Measurements from ENCODE around the gene SLC66A1.

SLC66A1 gene

DNA sequence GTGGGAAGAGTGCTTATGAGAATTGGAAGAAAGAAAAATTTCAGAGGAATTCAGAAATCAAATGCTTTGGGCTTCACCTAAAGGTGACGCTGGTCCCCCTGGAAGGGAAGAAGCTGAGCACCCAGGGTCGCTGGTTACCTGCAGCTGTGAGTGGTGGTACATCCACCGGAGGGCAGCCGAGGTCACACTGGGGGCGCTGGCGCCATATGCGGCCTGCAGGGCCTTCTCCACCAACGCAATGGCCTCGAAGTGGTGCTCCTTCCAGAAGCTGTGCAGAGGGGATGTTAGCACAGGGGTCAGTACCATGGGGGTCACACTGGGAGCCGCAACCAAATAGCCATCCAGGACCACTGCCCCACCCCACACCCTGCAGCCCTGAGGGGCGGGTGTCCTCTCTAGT is 6.2 kb upstream of the SLC66A1 start:
- no peak for DNase-seq (ENCODE audit: low spot score)

DNA sequence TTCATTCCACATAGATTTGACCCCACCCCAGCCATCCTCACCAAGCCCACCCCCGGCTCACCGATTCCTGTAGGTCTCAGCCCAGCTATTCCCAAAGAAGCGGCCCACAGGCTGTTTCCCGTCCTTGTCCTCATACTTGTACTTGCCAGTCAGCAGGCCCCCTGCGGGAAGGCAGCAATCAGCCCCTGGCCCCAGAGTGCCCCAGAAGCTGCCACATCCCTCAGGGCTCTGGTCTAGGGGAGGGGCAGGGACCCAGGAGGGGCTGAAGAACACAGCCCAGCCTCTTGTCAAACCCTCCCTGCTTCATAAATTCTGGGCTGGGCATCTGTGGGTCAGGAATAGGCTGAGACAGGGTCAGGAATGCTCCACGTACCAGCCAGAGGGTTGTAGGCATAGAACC is 5.2 kb upstream of the SLC66A1 start:
- no peak for DNase-seq (ENCODE audit: low spot score)

DNA sequence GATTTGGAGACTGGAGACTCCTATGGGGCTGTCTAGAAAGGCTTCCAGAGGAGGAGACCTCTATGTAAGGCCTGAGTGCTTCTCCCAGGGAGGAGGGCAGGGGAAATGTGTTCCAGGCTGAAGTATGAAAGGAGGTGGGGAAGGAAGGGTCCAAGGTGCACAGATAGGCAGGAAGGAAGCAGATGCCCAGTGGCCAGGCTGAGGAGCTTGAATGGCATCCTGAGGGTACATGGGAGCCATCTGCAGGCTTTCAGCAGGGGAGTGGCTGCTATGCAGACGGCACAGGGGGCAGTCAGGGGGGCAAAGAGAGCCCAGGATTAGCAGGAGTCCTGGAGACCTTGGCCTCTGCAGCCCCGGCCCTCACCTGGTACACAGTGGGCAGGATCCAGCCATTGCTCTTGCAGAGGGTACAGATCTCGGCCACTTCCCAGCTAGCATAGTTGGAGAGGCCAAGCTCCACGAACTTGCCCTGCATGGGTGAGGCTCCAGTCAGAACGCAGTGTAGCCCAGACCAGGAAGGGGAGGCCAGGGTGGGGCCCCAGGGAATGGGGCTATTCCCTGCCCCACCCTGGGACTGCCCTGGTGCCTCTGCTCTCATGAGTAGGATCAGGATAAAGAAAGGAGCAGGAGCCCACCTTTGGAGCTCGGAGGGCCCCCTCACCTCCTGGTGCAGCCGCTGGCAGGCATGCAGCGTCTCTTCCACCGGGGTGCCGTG is 4.2 kb upstream of the SLC66A1 start:
- no peak for DNase-seq (ENCODE audit: low spot score)

DNA sequence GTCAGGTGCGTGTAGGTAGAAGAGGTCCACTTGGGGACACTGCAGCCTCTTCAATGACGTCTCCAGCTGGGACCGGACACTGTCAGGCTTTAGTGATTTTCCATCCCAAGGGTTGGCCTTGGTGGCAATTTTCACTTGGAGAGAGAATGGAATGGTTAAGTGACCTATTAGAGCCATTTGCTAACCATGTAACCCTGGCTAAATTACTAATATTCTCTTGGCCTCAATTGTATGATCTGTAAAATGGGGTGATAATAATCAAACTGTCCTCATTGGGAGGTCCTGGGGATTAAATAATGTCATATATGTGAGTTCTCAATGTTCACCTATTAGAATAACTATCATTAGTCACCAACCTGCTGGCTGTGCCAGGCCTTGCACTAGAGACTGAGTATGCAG is 3.6 kb upstream of the SLC66A1 start:
- DNase-seq (ENCODE audit: low spot score): no peak

DNA sequence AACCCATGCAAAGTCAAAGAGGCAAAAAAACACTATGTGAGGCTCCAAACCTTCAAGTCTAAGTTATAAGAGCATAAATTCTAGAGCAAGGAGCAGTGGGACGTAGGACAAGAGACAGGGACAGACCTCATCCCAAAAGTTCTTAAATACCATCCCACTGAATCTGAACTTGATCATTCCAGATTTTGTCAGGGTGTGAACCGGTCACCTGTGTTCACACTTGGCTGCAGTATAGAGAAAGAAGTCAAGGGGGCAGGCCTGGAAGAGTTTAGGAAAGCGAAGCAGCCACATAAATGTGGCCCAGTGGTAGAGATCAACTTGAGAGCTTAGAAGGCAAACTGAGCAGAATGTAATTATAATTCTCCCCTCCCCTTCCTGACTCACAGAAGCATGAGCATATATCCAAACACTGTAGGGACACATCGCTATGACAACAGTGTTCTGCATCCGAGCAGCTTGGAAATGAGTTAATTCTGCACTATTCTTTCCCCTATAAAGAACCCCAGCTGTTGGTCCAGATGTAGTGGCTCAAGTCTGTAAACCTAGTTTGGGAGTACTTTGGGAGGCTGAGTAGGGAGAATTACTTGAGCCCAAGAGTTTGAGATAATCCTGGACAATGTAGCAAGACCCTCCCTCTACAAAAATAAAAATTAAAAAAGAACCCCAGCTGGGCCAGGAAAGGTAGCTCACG is 2.9 kb upstream of the SLC66A1 start:
- no peak for DNase-seq (ENCODE audit: low spot score)

DNA sequence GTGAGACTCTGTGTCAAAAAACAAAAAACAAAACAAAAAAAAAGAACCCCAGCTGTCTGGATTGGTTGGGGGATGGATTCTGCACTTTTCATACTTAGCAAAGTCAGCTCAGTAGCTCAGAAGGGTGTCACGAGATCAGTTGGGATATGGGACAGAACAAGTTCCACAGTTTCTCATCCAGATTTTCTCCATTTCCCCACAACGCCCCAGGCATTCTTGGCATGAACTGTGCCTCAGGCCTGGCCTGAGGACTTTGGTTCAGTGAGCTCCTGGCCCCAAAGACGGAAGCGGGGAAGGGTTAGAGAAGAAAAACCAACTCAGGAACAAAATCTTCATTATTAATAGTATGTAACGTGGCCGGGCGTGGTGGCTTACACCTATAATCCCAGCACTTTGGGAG is 2.1 kb upstream of the SLC66A1 start:
- no peak for DNase-seq (ENCODE audit: low spot score)

DNA sequence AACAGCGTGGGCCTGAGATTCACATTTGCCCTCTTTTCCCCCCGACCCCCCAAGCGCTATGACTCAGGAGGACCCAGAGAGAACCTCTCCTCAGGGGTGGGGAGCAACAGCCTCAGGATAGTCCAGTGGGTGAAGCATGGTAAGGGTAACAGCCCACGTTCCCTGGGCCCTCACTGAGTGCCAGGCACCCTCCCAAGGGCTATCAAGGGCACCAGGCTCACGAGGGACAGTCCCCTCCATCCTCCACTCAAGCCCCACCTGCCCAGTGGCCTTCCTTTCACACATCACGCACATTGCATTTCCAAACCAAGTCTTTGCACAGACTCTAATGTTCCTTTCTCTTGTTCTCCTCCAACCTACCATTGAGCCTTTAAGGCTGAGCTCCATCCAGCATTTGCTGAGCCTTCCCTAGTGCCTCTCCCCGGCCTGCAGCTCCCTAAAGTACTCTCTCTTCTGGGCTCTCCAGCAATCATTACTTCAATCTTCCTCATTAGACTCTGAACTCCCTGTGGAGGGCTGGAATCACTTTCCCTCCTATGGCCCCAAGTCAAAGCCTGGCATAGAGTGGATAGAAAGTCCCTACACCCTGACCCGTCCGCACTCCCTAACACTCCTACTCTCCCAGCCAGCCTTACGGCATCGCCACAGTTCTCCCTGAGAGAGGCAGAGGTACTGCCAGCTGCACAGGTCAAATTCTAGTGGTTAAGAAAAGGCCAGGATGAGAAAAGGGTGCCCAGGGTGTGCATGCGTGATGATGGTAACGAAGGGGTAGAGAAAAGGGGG is 1.2 kb upstream of the SLC66A1 start:
- no peak for DNase-seq (ENCODE audit: low spot score)

DNA sequence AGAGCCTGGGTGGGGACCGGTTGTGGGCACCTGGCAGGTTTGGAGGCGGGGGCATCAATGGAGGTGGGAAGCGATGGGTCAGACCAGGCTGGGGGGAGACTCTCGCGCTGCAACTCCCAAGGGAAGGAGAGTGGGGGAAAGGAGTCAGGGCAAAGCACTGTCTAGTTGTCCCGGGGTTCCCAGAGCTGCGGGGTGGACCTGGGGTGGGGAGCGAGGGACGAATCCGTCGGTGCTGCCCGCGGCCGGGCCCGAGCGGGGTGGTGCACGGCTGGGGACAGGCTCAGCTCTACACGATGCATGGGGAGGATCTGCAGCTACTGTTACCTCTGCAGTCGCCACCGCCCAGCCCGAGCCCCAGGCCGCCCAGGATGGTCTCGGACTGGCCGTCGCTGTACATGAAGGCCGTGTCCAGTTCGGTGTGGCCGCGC is 609 bp upstream of the SLC66A1 start:
- no peak for DNase-seq (ENCODE audit: low spot score)

DNA sequence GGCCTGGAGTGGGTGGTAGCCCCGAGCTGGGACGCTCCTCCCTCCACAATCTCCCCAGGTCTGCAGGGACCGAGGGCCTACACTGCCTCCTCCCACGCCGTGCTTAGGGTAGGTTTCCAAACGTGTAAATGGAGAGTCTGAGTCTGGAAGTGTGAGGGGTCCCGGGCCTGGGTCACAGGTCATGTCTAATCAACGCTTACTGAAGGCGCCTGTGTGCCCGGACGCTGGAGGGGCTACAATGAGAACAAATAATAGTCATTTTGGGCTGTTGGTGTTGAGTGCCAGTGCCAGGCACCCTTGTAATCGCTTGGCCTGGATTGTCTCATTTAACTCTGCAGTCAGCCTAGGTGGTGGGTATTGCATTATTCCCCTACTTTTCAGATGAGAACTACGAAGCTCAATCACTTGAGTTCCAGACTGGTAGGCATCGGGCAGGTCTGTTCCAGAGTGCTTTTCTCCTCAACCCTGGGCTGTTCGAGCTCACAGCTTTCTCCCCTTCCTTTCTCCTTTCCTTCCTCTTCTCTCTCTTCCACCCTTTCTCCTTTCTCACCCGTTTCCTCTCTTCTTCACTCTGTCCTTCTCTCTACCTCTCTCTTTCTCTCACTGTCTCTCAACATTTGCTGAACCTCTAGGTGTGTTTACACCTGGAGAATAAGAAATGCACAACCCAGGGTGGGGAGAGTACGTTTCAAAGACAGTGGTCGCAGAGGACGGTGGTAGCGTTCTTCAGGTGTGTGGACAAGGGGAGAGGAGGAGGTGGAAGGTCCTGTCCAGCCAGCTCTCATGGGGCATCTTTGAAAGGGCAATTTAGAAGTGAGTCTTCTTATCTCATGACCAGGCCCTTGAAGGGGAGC is 883 bp downstream of the SLC66A1 start:
- DNase-seq (ENCODE audit: low spot score): peak; percentile 34

DNA sequence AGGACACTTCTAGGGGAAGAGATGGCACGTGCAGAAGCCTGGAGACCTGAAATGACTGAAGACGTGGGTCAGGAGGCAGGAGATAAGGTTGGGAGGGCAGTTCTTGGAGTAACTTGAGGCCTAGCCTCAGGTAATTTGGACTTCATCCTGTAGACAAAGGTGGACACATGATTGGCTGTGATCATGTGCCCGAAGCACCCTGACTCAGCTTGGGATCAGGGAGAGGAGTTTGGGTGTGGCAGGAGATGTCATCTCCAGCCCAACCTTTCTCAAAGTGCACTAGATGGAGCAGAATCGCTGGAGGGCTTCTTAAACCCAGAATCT is 1.5 kb downstream of the SLC66A1 start:
- DNase-seq (ENCODE audit: low spot score): no peak

DNA sequence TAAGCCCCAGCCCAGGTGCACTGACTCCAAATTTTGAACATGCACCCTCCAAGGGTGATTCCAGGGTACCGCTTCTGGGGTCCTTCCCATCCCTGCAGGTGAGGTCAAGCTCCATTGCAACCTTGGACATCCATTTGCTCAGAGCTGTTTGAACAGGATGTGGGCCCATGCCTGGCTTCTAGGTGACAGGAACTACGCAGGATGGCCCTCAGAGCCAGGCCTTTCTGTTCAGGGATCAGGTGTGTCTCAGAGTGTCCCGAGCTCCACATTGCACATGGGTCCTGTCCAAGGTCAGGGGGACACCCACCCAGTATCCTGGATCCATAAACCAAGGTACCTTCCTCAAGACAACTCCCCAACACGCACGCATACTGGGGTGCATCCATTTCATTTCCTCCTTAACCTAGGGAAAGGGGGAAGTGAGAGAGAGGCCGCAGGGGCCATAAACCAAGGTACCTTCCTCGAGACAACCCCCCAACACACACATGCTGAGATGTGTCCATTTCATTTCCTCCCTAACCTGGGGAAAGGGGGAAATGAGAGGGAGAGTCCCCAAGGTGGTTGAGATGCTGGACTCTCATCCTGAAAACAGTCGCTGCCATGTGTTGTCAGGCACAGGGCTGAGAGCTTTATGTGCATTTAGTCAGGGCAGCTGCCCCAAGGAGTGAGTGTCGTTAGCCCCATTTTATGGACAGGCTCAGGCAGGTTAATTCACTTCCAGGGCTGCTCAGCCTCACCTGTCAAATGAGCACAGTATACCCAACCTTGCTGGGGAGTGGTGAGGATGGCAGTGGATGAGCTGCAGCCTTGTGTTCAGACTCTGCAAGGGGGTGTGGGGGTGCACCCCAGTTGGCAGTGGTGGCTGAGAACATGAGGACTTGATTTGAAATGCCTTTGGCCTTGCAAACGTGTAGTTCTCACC is 2.1 kb downstream of the SLC66A1 start:
- no peak for DNase-seq (ENCODE audit: low spot score)

DNA sequence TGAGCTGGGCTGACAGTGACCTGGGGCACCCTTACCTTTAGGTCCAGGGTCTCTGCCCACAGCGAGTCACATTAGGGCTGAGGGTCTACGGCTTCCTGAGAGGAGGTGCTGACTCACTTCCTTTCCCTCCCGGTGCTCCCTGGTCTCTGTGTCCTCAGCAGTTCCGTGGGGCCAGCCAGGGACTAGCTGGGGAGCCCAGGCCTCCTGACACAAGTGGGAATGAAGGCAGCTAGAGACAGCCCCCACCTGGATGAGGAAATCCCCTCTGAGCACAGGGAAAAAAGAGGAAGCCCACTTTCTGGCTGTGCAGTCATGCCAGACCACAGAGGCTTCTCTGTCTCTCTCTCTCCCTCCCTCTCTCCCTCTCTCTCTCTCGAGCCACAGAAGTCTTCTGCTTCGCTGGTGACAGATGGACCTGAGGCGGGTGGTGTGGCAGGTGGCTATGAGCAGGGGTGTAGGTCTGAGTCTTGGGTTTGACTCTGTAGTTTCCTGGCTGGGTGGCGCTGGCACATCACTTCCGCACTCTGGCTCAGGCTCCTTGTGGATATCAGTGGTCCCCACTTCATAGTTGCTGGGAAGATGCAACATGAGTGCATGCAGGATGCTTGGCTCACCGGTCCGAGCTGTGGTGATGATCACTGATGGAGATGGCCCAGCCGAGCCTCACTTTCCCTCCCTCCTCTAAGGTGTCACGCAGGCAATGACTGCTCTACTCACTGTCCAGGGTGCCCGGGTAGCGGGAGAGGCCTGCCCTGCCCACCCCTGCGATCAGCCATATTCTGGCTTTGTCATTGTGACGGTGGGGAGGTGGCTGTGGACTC is 3.5 kb downstream of the SLC66A1 start:
- no peak for DNase-seq (ENCODE audit: low spot score)

DNA sequence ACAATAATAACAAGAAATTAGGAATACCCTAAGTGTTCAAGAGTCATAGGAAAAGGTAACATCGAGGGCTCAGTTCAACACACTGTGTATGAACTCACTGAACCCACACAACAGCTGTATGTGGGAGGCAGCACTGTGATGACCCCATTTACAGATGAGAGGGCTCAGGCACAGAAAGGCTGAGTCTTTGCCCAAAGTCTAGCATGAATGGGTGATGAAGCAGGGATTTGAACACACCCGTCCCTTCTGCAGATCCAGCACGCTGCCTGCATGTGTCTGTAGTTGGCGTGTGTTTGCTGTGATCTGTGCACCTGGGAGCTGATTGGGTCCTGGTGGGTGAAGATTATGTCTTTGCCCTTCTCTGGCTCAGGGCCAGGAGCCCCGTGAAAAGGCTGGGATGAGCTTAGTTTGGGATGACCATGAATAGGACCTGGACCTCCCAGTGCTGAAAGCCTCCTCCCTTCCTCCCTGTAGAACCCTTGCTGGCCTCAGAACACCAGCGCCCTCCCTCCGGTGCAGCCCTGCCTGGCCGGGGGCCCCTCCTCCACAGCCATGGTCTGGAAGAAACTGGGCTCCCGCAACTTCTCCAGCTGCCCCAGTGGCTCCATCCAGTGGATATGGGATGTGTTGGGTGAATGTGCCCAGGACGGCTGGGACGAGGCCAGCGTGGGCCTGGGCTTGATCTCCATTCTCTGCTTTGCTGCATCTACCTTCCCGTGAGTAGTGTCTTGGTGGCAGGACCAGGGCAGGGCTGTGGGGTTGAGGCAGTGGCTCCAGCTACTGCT is 5.2 kb downstream of the SLC66A1 start:
- DNase-seq (ENCODE audit: low spot score): no peak

DNA sequence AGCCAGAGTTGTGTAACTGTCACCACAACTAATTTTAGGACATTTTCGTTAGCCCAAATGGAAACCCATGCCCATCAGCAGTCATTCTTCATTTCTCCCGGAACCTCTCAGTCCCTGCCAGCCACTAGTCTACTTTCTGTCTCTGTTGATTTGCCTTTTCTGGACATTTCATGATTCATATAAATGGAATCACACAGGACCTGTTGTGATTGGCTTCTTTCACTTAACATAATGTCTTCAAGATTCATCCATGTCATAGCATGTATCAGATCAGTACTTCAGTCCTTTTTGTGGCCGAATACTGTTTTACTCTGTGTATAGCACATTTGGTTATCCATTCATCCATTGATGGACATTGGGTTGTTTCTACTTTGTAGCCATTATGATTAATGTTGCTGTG is 7.1 kb downstream of the SLC66A1 start:
- no peak for DNase-seq (ENCODE audit: low spot score)

DNA sequence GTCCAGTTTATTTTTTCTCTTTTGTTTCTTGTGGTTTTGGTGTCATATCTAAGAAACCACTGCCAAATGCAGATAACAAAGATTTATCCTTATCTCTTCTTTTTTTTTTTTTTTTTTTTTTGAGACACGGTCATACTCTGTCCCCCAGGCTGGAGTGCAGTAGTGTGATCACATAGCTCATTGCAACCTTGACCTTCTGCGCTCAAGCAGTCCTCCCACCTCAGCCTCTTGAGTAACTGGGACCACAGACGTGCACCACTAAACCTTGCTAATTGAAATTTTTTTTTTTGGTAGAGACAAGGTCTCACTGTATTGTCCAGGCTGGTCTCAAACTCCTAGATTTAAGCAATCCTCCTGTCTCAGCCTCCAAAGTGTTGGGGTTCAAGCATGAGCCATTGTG is 8.9 kb downstream of the SLC66A1 start:
- no peak for DNase-seq (ENCODE audit: low spot score)

DNA sequence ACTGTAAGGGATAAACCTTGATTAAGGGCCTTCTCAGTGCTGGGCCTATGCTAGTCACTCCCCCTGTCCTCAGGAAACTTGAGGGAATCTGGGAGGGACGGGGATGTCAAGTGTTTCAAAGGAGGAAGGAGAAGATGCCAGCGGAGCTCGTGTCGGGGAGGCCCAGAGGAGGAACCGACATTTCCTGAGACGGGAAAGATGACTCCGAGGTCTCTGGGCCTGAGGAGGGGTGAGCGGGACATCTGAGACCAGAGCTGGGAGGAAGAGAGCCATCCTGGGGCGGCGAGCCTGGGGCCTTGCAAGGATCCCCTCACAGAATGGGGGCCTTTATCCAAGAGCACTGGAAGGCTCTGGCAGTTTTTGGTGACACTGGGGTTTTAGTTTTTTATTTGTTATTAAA is 10.4 kb downstream of the SLC66A1 start:
- no peak for DNase-seq (ENCODE audit: low spot score)

DNA sequence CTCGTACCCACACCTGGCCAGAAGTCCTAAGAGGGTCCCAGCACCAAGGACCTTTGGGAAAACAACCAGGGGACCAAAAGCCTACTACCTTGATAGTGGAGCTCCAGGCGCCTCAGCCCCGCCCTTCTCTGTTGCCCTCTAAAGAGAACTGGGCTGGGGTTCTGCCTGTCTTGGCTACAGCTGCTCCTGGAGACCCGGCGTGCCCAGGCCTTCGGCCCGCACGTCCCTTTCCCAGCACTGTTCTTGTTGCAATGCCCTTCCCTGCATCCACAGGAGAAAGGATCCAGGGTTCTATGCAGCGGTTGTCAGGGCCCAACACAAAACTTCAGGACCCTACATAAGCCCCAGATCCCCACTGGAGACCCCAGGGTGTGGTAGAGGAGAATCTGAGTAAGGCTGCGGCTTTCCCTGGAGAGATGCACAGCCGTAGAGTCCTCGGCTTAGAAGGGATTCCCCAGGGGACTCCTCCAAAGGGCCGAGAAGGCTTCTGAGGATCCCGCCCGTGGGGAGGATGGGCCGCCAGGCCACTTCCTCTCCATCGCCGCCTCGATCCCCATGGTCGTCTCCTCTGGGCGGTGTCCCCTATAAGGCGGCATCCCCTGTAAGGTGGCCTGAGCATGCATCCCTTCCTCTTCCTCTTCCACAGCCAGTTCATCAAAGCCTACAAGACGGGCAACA is 12.0 kb downstream of the SLC66A1 start:
- DNase-seq (ENCODE audit: low spot score): no peak

DNA sequence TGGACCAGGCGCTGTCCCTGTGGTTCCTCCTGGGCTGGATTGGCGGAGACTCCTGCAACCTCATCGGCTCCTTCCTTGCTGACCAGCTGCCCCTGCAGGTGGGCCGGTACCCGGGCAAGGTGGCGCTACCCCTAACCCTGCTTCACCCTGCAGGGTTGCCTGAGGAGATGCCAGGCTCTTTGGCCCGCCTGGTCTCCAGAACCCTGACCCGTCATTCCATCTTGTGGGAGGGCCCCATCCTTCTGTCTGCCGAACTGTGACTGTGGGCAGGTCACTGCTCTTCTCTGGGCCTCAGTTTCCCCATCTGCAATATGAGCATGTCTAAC is 12.5 kb downstream of the SLC66A1 start:
- no peak for DNase-seq (ENCODE audit: low spot score)

DNA sequence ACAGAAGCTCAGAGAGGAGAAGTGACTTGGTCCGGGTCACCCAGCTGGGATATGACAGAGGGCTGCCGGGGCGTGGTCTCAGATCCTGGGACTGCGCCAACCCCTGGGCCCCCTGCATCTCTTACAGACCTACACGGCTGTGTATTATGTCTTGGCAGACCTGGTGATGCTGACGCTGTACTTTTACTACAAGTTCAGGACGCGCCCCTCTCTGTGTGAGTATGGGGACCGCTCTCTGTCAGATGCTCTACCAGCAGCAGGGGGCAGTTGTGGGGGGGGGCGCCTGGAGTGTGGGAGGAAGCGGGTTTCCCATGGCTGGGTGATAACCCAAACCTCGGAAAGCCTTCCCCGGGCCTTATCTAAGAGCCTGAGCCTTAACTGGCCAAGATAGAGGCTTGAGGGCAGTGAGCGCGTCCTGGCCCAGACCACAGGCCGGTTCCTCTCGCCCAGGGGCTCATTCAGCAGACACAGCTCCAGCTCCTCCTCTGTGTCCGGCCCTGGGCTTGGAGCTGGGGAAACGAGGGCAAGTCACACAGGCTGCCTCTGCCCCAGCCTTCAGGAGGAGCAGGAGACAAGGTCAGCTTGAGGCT is 13.3 kb downstream of the SLC66A1 start:
- DNase-seq (ENCODE audit: low spot score): no peak
